GM13977 (cell line): ENCODE data around the gene KCNF1.
A peak's percentile ranks its signal among the peaks of the same experiment; 100 is the strongest.

Experiments used
- DNase-seq: peaks from one replicate; pipeline ENCODE4 v3.0.0; 2012; ENCODE audit warnings: low spot score
- in situ Hi-C: fragments of 300-500 bp; cut with MboI; formaldehyde crosslinking; loops from one replicate; pipeline ENCODE4 v1.12.0; 2022; ENCODE audit warnings: low sequenced_read_pairs, low pct_unique_long_range_greater_than_20kb, mixed read lengths, inconsistent platforms; ENCODE audit not compliant: unreplicated experiment
- TF ChIP-seq, protein P1 (sequence below): IDR thresholded peaks from 2 replicates; pipeline ENCODE4 v1.5.1; 2012; ENCODE audit warnings: mild to moderate bottlenecking, control low read depth; ENCODE audit not compliant: insufficient read depth; ENCODE audit errors: extremely low read depth, missing control alignments

Gene KCNF1

DNA sequence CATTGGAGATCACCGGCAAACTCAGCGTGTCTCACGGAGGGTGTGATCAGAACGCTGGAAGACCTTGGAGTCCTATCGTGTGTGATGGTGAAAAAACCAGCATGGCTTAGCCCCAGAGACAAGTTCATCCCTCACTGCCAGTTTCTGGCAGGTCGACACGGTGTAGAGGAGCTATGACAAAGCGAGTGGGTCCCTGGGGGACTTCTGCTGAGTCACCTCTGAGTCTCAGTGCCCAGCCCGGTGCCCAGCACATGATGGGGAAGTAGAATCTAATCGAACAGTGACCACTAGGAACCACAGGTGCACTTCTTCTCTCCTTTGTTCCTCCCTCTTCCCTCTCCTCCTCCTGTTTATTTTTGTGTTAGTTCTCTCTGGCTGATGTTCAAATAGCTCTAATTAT lies 45.9 kb upstream of the KCNF1 start:
- in situ Hi-C loops, result no loop called here
- TF ChIP-seq, protein P1, sequence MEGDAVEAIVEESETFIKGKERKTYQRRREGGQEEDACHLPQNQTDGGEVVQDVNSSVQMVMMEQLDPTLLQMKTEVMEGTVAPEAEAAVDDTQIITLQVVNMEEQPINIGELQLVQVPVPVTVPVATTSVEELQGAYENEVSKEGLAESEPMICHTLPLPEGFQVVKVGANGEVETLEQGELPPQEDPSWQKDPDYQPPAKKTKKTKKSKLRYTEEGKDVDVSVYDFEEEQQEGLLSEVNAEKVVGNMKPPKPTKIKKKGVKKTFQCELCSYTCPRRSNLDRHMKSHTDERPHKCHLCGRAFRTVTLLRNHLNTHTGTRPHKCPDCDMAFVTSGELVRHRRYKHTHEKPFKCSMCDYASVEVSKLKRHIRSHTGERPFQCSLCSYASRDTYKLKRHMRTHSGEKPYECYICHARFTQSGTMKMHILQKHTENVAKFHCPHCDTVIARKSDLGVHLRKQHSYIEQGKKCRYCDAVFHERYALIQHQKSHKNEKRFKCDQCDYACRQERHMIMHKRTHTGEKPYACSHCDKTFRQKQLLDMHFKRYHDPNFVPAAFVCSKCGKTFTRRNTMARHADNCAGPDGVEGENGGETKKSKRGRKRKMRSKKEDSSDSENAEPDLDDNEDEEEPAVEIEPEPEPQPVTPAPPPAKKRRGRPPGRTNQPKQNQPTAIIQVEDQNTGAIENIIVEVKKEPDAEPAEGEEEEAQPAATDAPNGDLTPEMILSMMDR, result no peak
- DNase-seq, result no peak

DNA sequence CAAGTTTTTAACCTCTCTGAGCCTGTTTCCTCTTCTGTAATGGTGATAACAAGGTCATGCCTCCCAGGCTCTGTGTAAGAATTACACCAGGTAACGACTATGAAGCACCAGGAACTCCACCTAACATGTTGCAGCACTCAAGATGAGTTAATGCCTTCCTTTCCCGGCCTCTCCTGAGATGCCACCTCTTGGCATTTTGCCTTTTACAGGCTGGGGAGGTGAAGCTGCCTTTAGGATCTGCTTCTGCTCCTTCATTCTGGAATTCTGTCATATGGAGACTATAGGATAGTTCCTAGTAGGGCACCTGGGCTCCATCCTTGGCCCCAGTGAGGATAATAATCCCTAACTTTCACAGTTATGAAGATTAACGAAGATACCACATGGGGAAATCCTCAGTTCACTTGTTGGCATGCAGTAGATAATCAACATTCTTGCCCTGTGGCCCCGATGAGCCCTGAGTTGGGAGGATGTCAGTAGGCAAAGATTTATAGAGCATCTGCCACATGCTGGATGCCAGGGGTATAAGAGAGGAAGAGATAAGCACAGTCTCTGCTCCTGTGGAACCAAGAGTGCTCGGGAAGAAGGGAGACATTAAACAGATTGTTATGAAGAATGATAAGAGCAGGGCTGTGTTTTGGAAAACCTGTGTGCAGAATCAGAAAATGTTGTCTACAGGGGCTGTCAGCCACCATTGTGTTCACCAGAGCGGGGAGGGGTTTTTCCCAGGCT lies 43.9 kb upstream of the KCNF1 start:
- in situ Hi-C loops, result no loop called here
- TF ChIP-seq, protein P1, result no peak
- DNase-seq, result no peak

DNA sequence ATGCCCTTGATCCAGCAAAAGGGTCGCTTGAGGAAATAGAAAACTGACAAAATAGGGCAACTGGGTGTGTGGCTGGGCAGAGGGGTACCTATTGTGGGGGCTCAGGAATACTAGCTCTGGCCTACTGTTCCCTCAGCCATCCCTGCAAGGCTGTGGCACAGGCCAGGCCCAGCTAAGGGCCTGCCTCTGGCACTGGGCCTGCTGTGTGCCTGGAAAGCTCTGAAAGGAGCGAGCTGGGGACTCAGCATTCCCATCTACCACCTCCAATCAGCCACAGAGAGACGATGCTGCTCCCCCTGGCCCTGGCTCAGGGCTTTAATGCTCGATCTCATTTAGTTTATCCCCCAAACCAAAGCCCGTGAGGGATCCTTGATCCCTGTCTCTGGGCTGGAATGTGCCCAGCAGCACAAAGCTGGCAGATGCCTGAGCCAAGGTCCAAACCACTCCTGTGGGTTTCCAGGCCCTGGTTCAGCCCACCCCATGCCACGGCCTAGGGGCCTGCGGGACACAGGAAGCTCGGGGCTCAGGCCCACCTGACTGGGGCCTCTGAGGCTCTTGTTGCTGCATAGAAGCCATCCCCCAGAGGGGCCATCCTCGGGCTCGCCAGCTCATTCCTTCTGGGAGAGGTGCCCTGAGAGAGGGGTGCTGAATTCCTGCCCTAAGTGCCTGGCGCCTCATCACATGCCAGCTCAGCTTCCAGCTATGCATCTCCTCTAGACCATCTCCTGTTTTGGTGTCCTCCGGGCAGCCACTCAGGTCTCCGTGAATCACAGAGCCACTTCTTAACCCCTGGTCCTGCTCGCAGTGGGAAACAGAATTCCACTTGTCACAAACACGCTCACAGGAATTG lies 43.0 kb upstream of the KCNF1 start:
- TF ChIP-seq, protein P1, result no peak
- no peak for DNase-seq
- in situ Hi-C loops, result no loop called here

DNA sequence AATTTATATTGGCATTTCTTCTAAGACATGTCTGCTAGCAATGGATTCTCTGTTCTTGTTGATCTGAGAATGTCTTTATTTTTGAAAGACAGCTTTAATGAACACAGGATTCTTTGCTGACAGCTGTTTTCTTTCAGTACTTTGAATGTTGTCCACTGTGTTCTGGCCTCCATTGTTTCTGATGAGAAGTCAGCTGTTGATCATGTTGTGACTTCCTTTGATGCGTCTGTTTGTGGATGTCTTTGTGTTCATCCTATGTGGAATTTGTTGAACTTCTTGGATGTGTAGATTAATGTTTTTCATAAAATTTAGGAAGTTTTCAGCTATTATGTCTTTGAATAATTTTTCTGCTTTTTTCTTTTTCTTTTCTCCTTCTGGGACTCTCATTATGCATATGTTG lies 39.8 kb upstream of the KCNF1 start:
- no peak for DNase-seq
- TF ChIP-seq, protein P1, result no peak
- in situ Hi-C loops, result no loop called here

DNA sequence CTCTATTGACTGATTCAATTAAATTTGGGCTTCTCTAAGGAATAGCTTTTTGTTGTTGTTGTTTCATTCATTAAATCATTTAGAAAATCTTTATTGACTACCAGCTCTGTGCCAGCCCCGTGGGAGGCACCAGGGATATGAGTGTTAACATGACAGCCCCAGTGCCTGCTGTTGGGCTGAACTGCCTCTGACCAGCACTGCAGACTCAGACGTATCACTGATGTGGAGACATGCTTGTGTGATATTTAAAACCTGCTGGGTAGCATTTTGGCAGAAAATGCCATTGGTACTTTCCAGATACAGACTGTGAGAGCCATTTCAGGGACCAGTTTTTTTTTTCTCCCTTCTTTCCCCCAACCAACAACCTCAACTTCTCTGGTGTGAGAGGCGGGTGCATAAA lies 38.6 kb upstream of the KCNF1 start:
- in situ Hi-C loops, result no loop called here
- TF ChIP-seq, protein P1, result no peak
- no peak for DNase-seq

DNA sequence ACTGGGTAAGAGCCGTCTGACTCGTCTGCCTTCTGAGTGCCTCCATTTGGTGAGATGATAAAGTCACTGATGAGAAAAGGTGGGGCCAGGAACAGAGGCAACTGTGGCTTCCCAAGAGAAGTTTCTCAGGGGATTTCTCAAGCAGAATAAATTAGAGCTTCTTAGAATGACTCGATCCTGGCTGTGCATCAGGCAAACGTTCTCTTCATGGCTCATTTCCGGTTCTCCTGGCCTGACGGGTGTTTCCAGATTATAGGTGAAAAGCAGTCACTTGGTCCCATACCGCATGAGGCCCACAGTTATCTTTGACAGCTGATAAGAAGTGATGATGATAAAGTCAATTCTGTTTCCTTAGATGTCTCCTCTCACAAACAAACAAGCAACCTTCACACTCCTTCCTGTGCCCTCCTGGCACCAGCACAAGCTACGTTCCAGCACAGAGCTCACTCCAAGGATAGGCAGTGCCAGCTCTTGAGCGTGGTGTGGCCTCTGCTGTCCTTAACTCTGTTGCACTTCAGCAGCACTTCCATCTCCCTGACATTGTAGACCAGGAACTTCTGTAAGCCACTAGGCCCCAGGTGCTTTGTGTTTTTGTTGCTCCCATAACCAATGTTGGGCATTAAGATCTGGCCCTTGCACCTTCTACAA lies 37.8 kb upstream of the KCNF1 start:
- TF ChIP-seq, protein P1, result no peak
- DNase-seq, result peak; percentile 37
- in situ Hi-C loops, result no loop called here
